Stimulated activated CD8-positive, alpha-beta memory T cell treated with anti-CD3 and anti-CD28 coated beads, Interleukin-15, amount 100 ng/mL, for 4 hours (primary cell): Measurements from ENCODE around the gene DAGLA.
A peak's percentile ranks its signal among the peaks of the same experiment; 100 is the strongest.

Source experiments
- DNase-seq, 2 donors: peaks; one replicate each; pipeline ENCODE4 v3.0.0-alpha.2; 2020; ENCODE audit warnings: low read depth in 2 of 2

Gene DAGLA

DNA sequence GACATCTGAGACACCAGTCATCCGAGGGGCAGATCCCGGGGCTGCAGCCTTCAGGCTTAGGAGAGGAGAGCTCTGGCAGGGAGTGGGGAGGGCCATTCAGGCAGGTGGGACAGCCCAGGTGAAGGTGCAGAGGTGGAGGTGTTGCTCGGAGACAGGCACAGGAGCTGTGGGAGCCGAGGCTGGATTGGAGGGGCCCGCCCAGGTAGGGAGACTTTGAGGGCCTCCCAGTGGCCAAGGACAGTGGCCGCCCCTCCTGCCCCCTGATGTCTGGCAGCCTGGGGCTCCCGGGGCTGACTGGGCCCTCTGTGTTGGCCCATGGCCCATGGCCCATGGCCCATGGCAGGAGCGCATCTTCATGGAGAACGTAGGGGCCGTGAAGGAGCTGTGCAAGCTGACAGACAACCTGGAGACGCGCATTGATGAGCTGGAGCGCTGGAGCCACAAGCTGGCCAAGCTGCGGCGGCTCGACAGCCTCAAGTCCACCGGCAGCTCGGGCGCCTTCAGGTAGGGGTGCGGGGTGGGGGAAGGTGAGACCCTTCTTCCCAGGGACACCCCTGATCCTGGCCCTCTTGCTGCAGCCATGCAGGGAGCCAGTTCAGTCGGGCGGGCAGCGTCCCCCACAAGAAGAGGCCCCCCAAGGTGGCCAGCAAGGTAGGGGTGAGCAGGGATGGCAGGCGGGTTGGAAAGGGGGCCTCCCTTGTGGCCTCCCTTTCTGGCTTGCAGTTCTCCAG, 98.9 kb downstream of the DAGLA start:
- no peak for DNase-seq

DNA sequence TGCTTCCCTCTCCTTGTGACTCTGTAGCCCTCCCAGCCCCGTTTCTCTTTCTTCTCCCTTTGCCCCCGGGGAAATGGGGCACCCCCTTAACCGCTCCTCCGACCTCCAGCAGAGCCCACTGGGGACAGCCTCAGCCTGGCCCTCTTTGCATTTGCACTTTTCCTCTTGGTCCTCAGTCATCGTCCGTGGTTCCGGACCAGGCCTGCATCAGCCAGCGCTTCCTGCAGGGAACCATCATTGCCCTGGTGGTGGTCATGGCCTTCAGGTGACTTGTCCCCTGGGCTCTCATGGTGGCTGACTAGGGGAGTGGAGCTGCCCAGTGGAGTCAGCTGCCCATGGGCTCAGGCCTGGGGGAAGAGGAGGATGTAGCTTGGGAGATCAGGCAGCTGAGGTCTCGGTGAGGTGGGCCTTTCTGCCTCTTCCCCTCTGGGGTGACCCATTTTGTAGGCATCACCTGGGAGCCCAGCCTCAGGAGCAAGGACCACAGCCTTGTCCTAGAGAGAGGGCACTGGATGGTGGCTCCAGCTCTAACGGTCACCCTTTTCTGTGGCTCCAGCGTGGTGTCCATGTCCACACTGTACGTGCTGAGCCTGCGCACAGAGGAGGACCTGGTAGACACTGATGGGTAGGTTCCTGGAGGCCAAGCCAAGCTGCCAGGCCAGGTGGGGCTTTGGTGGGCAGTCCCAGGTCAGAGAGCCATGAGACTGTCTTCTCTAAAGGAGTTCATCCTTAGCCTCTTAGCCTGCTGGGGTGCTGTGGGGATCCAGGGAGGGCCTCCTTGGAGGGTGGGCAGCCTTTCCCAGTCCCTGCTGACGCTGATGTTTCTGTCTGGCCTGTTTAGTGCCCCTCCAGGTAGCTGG, 99.7 kb downstream of the DAGLA start:
- no peak for DNase-seq

DNA sequence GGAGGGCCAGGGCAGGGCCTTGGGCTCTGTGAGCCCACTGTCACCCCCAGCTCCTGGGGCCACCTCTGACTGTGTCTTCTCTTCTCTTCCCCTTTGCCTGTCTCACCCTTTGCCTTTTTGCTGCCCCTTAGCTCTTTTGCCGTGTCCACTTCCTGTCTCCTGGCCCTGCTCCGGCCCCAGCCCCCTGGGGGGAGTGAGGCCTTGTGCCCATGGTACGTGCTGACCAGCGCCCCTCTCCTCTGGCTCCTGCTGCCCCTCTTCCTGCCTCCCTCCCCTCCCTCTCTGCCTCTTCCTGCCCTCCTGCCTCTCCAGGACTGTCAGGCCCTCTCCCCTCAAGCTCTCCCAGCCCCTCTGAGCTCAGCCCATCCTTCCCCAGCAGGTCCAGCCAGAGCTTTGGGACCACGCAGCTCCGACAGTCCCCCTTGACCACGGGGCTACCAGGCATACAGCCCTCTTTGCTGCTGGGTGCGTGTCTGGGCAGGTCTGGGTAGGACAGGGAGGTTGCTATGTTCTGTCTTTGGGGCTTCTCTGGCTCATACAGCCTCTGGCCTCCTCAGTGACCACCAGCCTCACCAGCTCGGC, 100.5 kb downstream of the DAGLA start:
- DNase-seq: no peak

DNA sequence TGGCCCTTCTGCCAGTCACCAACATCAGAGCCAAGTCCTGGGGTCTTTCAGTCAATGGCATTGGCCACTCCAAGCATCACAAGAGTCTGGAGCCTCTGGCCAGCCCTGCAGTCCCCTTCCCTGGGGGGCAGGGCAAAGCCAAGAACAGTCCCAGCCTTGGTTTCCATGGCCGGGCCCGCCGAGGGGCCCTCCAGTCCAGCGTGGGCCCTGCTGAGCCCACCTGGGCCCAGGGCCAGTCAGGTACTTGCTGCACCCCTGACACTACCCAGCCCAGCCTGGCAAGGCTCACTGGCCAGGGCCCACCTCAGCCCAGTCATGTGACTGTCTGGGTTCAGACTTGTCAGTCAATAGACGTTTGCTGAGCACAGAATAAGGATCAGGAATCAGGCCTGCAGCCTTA, 101.4 kb downstream of the DAGLA start:
- DNase-seq: no peak

DNA sequence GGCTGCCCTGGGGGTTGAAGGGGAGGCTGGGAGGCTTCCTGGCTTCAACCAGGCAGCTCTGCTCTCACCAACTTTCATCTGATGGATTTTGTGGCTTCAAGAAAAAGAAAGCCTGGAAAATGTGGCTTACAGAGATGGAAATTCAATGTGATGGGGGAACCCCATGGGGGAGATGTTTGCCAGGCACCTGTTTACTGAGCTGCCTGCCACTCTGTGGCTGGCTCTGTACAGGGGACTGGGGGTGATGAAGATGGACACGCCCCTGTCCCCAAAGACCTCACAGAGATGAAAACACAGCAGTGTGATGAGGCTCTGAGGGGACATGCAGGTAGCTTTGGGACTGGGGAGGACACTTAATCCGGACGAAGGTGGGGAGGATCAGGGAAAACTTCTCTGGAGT, 102.1 kb downstream of the DAGLA start:
- no peak for DNase-seq

DNA sequence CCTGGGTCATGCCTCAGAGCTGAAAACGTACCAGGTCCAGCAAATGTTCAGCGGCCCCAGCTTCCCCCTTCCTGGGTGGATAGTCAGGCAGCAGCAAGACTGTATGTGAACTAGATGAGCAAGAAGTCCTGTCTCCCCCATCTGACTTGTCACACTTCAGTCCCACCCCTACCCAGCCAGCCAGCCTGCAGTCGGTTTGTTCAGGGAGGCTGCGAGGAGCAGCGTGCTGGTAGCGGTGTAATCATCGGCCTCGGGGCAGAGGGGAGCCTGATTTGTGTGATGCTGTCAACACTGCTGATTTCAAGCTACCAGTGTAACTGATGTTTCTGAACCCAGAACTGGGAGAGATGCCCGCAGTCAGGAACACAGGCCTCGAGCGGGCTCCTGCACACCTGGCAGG, 102.7 kb downstream of the DAGLA start:
- DNase-seq: no peak

DNA sequence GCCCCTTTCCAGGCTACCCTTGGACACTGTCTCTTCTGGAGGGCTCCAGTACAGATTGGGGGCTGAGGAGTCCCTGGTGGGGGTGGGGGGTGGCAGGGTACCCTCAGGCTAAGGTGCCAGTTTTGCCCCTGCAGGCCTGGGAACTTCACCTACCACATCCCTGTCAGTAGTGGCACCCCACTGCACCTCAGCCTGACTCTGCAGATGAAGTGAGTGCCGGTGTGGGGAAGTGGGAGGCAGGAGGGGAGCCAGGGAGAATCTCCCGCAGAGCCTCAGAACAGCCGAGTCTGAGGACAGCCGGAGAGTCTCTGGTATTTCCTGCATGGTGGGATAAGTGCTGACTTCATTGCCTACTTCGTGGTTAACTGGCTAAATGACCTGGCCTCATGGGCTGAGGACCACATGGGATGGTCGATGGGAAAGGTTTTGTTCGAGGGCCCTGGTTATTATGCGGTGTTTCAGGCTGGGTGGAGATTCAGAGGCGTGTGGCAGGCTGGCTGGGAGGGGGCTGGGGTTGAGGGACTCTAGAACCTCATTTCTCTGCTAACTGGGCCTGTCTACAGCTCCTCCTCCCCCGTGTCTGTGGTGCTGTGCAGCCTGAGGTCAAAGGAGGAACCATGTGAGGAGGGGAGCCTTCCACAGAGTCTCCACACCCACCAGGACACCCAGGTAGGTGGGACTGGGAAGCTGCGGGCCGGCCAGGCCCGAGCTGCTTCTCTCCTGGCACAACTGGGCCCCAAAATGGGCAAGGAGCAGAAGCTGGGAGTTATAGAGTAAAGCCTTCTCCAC, 103.7 kb downstream of the DAGLA start:
- no peak for DNase-seq

DNA sequence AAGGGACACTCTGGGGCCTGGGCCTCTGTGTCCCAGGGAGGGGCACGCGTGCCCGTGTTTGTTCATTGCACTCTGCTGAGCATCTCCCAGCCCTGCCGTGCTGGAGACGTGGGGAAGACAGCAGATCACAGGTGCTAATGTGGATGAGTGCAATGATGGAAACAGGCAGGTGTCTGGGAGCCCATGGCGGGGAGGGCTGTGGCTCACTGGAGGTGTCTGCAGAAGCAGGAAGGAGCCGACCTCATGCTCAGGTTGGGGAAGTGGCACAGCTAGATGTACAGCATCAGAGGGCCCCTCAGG, 104.3 kb downstream of the DAGLA start:
- DNase-seq: no peak

DNA sequence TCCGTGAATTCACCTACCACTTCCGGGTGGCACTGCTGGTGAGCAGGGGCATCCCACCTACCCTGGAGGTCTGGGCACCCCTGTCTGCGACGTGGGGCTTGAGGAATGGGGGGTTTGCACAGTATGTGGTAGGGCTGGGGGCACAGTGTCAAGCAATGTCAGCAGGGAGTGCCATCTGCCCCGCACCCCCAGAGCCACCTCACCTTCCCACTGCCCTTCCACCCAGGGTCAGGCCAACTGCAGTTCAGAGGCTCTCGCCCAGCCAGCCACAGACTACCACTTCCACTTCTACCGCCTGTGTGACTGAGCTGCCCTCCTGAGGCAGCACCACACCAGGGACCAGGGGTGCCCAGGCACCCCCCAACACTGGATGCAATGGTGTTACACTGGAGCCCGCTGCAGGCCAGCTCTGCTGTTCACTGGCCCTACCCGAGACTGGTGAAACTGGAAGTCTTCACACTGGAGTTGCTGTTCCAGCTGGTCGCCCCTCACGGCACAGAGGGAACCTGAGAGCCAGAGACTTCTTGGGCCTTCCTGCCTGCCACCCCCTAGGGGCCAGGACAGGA, 105.7 kb downstream of the DAGLA start:
- no peak for DNase-seq

DNA sequence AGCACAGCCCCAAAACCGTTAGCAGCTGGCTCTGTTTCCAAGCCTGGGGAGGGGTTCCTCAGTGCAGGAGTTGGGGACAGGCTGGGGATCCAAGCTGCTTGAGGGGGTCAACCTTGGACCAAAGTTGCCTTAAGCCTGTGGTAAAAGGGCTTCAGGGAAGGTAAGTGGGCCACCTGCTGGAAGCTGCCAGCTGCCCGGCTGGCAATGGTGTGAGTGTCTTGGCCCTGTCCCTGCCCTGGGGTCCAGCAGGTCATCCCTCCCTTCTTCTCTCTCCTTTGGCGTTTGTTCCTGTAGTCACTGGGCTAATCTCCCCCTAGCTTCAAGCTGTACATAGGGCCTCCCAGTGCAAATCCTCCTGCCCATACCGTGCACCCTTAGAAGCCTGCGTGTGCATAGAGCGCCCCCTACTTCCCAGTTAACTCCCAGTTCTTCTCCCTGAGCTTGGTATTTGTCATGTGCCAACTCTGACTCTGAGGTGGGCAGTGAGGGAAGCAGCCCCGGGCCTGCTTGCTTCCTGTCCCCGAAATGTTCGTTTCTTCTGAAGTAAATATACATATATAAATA, 107.8 kb downstream of the DAGLA start:
- DNase-seq: no peak

DNA sequence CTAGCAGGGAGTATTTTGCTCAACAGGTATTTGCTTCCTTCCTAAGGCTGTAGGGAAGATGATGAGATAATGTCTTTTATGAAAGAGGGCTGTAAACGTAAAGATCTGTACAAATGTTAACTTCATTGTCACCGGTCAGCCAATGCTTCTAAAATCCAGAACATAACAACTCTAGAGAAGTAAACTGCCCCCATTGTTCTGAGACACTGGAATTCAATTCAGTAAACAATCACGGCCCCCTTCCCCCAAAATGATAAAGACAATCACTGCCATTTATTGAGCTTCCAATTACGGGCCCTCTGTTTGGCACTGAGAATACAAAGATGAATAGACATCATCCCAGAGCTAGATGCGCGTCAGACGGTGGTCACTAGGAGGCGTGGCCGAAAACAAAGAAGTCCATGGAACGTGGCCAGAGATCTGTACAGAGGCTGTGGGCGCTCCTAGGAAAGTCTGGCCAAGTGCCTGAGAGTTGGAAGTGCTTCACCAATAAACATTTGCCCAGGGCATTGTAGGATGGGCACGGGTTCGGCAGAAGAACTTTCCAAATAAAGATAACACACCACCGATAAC, 111.6 kb downstream of the DAGLA start:
- DNase-seq: no peak

DNA sequence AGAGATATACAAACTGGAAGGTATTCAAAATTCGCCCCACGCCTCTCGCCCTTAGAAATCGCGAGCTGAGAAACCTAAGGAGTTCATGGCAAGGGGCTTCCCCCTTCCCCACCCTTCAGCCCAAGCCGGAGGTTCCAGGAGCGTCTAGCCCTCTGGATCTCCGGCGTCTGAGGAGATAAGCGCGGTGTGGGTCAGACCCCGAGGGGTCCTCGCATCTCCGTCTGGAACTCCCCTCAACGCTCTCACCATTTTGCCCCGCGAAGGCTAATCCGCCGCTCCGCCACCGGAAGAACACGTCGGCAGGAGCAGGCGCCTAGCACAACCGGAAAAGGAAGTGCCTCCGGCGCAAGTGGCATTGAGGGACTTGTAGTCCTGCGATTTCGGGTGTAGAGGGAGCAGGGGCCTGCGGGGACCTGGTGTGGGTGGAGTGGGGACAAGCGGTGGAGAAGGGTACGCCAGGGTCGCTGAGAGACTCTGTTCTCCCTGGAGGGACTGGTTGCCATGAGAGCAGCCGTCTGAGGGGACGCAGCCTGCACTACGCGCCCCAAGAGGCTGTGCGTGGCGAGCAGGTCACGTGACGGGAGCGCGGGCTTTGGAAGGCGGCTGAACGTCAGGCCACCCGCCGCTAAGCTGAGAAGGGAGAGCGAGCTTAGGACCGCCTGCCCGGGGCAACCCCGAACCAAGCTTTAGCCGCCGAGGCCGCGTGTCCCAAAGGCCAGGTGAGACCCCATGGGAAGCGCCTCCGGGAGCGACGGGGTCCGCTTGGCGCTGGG, 112.3 kb downstream of the DAGLA start, which contains the start of the genes FEN1 and TMEM258:
Gene FEN1 (plus strand): TSS at position 602 of the 773 bp plus-strand sequence. CDS start 2,451 bp downstream, outside the sequence.
Gene TMEM258 (minus strand): TSS at position 290 of the 773 bp plus-strand sequence. CDS start 41 bp downstream, at position 249.
- peak; percentile 71 to 79 for DNase-seq

DNA sequence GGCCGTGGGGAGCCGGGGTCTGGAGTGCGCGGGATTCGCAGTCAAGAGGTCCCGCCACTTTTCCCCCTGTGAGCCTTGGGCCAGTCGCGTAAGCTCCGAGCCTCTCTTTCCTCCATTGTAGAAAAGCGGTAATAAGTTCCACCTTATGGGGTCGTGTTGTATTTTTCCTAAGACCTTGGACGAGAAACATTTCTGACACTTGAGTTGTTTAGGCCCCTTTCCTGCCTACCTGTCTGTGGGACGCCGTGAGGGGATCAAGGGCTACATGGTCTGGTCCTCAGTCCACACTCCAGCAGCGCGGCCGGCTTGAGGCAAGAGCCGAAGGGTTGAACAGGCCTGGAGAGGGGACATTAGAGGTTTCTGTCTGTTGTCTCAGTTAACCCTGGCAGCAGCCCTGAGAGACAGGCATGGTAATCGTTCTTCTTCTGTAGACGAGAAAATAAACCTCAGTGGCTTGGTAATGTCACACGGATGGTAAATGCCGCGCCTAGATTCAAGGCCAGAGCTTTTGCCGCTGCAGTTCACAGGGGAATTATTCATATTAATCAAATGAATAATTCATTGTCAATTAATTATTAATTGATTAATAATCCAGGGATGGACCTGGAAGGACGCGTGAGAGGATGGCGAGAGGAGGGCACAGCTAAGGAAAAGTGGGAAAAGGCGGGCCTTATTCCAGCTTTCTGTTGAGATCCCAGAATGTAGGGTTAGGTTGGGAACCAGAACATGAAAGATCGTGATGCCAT, 113.1 kb downstream of the DAGLA start:
- DNase-seq: no peak

DNA sequence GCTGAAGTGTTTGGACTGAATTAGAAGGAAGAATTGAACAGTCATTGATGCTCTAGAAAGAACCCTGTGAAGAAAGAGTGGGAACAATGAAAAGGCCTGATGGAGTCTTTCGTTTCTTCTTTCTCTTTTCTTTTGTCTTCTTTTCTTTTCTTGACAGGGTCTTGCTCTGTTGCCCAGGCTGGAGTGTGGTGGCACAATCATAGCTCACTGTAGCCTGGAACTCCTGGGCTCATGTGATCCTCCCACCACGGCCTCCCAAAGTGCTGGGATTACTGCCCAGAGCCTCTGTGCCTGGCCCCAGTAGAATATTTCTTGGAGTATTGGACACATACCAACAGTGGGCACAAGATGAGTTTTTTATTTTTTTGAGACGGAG, 113.6 kb downstream of the DAGLA start:
- no peak for DNase-seq

DNA sequence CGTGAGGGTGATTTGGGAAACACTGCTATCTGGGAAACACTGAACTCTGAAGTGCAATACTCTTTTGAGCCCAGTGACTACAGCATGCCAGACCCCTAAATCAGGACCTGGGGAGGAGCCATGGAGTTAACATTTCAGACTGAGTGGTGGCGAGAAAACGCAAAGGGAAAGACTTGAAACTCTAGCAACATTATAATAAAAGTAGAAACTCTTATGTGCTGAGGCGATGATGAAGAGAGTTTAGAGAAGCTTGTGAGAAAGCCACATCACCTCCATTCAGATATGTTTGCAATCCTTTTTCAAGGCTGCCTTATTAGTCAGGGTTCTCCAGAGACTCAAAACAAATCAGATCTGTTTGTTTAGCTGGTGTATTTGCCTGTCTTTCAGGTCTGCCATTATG, 114.4 kb downstream of the DAGLA start:
- no peak for DNase-seq

DNA sequence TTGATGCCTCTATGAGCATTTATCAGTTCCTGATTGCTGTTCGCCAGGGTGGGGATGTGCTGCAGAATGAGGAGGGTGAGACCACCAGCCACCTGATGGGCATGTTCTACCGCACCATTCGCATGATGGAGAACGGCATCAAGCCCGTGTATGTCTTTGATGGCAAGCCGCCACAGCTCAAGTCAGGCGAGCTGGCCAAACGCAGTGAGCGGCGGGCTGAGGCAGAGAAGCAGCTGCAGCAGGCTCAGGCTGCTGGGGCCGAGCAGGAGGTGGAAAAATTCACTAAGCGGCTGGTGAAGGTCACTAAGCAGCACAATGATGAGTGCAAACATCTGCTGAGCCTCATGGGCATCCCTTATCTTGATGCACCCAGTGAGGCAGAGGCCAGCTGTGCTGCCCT, 115.3 kb downstream of the DAGLA start:
- no peak for DNase-seq

DNA sequence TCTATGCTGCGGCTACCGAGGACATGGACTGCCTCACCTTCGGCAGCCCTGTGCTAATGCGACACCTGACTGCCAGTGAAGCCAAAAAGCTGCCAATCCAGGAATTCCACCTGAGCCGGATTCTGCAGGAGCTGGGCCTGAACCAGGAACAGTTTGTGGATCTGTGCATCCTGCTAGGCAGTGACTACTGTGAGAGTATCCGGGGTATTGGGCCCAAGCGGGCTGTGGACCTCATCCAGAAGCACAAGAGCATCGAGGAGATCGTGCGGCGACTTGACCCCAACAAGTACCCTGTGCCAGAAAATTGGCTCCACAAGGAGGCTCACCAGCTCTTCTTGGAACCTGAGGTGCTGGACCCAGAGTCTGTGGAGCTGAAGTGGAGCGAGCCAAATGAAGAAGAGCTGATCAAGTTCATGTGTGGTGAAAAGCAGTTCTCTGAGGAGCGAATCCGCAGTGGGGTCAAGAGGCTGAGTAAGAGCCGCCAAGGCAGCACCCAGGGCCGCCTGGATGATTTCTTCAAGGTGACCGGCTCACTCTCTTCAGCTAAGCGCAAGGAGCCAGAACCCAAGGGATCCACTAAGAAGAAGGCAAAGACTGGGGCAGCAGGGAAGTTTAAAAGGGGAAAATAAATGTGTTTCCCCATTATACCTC, 115.8 kb downstream of the DAGLA start:
- no peak for DNase-seq
